ENCODE results near the gene SLC25A5.
"Not testable (repeated sequence)": the region's sequence is repeated elsewhere in the genome, so short reads cannot be mapped to it uniquely, and the experiment has no call there.

SLC25A5 gene

DNA sequence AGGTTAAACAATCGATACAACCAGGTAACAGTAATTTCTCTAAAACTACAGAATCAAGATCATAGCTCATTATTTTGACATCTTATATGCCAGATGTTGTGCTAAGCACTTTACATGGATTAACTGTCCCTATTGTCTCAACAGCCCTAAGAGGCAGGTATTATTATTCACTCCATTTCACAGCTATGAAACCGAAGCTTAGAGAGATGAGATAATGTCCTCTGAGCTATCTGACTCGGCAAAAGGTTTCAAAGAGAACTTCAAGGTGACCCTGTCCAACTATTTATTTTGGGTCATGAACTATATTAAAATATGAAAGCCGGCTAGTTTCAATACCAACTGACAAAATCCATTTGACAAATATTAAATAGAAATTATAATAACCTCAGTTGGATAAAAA, 10.3 kb downstream of the SLC25A5 start:
- DNase-seq = no peak

DNA sequence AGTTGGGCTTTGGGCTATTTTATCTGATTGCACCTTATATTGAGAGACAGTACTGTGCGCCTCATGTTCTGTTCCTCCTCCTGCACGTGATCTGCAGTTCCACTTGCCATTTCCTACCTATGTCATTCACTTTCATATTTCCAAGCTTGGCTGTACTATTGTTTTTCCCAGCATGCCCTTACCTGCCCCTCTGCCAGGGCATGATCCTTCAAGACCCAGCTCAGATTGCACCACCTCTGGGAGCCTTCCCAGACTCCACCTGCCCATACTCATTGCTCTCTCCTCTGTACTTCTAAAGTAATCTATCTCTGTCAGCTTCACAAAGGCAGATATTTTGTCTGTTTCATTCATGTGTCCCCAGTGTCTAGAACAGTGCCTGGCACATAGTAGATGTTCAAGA, 11.6 kb downstream of the SLC25A5 start:
- no peak for DNase-seq

DNA sequence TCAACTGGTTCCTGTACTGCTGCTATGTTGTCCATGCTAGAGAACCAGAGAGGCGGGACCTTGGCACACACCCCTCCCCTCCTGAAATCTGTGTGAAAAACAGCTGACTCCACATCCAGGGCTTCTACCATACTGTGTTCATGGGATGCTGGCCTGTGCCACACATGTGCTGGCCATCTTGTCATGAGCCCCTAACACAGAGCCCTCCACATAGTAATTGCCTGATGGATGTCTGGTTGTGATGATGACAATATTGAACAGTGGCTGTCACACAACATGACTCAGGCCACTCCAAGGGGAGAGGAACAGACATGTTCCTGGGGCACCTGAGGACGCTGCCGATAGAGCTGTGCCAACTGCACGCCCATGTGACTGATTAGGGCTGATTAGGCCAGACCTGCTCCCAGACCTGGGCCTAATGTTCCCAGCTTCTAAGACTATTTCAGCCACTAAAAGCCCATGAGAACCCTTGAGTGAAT, 13.1 kb downstream of the SLC25A5 start:
- no peak for DNase-seq

DNA sequence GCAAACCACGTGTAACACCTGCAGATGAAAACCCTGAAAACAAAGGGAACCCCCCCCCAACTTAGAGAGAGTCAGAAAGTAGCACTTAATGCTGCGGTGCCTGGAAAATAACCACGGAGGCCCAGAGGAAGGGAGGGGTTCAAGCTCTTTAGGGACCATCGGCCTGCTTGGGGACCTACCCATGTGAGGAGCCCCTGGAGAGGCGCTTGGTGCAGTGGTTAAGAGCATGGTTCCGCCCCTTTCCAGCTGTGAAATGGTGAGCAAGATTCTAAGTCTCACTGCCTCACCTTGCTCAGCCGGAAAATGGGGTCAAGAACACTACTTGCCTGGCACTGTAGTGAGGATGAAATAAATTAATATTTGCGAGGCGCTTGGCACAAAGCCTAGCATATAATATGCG, 13.8 kb downstream of the SLC25A5 start:
- no peak for DNase-seq

DNA sequence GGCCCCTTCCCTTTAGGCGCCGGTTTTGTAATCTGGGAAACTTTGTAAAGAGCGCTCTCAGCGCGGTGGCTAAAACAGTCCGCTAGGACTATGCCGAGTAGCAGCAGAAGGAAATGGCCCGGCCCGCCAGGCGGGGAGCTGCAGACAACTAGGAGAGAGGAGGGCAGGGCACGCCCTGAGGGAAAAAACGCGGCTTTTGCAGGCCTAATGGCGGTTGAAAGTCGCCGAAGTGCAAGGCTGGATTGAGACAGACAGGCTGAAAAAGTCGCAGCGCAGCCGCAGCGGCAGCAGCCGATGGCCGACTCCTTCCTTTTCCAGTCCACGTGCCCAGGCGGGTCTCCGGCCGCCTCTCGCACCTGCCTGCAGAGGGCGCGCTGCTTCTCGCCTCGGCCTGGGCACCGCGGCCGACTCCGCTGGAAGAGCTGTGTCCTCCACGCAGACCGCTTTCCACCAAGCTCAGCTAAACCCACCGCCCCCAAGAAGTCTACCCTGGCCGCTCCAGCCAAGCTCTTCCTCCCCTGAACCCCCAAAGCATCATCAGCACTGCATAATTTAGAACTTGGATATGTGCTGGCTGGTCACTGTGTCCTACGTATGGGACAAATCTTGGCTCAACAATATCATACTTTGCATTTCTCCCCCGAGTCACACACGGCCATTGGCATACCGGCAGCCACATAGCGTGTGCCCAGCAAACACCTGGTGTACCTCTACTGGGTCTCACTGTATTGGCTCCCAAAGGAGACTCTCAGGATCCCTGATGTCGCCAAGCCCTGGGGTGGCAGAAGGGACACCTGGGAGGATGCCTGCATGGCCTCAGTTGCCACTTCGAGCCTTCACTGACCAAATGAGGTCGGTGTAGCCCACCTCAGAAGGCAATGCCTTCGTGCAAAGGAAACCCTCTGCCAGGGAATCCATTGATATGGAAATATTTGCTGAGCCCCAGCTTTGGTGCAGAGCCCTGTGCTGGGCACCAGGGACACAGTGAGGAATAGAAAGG, 14.5 kb downstream of the SLC25A5 start:
- peak; percentile 71 for DNase-seq

DNA sequence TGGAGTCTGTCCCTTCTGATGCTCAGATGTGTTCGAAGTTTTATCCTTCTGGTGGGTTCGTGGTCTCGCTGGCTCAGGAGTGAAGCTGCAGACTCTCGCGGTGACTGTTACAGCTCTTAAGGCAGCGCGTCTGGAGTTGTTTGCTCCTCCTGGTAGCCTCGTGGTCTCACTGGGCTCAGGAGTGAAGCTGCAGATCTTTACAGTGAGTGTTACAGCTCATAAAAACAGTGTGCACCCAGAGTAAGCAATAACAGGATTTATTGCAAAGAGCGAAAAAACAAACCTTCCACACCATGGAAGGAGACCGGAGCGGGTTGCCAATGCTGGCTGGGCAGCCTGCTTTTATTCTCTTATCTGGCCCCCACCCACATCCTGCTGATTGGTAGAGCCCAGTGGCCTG, 18.5 kb downstream of the SLC25A5 start:
- no peak for DNase-seq

DNA sequence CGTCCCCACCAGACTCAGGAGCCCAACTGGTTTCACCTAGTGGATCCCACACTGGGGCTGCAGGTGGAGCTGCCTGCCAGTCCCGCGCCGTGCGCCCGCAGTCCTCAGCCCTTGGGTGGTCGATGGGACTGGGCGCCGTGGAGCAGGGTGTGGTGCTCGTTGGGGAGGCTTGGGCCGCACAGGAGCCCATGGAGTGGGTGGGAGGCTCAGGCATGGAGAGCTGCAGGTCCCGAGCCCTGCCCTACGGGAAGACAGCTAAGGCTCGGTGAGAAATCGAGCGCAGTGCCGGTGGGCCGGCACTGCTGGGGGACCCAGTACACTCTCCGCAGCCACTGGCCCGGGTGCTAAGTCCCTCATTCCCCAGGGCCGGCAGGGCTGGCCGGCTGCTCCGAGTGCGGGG, 19.5 kb downstream of the SLC25A5 start:
- DNase-seq = not testable (repeated sequence)

DNA sequence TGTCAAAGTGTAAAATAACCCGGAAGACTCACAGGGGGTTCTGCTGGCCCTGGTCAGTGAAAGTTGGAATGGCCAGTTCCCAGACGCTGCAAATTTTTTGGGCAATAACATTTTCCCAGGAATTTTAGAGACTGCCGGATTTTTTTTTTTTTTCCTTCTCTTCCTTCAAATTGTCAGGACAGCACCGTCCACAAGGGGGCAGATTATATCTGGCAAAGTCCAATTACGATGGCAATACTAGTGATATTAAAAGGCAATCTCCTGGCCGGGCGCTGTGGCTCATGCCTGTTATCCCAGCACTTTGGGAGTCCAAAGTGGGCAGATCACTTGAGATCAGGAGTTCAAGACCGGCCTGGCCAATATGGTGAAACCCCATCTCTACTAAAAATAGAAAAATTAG, 20.5 kb downstream of the SLC25A5 start:
- no peak for DNase-seq

DNA sequence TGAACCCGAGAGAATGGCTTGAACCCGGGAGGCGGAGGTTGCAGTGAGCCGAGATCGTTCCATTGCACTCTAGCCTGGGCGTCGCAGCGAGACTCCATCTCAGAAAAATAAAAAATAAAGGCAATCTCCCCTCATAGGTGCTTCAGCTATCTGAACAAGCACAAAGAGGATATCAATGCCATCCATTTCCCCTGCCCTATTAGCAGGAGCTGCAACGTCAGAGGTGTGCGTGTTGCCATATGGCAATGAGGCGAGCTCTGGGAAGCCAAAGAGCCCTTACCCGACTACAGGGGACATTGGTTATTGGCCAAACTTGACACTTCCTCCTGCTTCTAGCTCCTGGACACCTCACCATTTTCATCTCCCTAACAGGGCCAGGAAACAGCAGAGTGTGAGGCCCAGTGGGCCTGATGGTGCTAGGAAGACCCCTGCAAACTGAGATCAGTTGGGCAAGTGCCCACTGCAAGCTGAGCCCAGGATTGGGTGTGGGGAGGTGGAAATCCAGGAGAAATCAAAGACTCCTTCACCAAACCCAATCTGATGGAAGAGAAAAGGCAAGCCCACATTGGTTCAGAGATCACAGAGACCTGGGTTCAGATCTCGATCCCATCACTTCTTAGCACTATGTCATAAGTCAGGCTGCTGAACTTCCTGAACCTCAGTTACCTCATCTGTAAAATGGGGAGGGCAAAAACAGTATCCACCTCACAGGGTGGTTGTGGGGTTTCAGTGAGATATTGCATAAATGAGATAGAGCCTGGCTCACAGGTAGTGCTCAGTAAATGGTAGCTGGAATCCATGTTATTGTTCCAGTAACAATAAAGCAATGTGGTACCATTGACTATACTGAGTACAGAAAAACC, 21.2 kb downstream of the SLC25A5 start:
- DNase-seq = no peak

DNA sequence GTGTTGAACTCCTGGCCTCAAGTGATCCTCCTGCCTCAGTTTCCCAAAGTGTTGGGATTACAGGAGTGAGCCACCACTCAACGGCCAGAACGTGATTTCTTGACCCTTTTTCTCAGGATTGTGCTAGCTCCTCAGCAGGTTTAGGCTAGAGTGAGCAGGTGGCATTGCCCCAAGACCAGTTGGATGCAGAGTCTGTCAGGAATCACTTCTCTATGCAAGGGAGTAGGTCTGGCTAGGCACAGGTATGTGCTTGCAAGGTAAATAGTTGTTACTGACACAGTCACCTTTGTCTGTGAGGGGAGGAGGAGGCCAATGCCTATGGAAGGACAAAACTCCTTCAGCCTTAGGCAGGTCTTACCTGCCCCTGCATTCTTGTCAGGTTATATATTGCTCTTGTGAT, 24.2 kb downstream of the SLC25A5 start:
- DNase-seq = no peak

DNA sequence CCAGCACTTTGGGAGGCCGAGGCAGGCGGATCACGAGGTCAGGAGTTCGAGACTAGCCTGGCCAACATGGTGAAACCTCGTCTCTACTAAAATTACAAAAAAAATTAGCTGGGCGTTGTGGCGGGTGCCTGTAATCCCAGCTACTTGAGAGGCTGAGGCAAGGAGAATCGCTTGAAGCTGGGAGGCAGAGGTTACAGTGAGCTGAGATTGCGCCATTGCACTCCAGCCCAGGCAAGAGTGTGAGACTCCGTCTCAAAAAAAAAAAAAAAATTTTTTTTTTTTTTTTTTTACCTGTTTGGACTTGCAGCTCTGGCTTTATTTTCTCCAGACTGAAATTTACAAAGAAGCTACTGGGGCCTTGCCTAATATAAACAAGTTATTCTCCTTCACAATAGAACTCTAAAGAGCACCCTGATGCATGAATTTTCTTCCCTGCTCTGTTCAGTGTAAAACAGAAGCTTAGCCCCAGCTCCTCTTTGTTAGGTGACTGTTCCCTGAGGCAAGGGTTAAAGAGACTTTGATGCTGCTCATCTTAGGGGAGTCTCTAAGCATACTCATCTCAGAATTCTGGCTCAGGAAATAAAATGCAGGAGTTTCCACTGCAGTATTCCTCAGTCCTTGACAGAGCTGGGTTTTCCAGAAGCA, 25.7 kb downstream of the SLC25A5 start:
- not testable (repeated sequence) for DNase-seq

DNA sequence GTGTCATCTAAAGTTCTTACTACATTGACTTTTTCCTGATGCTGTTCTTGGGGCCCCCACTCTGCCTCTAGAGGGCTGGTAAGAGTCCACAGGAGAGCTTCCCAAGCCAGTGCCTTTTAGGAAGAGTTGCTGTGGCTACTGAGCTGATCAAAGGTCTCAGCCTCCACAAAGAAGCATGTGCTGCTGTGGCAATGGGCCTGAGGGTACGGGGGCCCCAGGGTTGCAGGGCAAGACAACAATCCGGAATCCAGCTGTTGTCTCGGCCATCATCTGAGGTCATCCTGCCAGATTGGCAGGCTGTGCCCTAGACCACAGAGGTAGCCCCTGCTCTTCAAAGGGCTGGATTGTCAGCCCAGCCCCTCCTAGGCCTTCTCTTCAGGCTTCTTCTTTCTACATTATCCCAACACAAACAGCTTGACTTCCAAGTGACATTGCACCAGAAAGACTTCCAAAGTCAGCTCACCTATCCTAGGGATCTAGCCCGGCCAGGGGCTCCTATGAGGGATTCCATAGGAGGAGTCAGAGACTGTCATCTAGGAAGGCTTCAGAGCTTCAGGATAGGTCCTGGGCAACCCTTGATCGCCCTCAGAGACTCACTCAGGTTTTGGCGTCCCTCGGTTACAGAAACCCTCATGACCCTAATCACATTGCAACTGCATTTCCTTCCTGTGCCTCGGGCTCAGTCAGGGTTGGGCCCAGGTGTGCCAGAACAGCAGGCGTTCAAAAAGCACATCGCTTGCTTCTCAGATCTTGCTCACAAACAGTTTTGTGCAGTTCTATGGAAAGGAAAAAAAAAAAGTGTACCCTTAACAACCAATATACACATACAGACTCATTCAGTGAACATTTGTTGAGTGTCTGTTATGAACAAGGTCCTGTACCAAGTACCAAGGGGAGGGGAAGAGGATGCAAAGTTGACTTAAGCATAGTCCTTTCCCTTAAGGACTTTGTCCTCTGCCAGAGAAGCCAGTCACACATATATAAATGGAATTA, 27.8 kb downstream of the SLC25A5 start:
- no peak for DNase-seq

DNA sequence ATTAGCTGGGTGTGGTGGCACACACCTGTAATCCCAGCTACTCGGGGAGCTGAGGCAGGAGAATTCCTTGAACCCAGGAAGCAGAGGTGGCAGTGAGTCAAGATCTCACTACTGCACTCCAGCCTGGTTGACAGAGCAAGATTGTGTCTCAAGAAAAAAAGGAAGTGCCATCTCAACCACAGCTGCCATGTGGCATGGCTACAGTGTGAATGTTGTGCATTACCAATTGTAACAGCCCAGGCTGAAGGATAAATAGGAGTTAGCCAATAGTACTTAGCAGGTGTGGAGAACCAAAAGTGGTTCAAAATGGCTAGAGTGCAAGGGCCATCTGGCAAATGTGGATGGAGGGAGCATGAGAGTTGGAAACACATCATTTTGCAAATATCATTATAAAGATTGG, 28.9 kb downstream of the SLC25A5 start:
- DNase-seq = no peak

DNA sequence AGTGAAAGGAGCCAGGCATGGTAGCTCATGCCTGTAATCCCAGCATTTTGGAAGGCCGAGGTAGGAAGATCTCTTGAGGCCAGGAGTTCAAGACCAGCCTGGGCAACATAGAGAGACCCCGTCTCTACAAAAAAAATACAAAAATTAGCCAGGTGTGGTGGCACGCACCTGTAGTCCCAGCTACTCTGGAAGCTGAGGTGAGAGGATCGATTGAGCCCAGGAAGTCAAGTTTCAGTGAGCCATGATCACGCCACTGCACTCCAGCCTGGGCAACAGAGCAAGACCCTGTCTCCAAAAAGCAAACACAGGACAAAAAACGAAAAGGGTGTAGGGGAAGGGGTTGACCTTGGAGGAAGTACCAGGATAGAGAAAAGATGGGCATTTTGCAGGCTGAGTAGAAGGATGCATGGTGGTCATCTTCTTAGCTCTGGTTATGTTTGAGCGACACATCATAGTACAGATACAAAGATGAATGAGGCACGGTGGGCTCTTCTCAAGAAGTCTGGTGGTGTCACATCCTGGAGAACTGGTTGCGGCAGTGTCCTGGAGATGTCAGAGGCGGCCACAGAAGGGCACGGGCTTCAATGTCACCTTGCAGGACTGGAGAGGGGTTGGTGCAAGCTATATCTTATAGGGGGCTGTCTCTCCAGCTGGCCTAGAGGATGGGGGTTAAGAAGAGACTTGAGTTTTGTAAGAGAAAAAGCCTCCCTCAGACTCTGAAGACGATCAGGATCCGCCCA, 32.0 kb downstream of the SLC25A5 start:
- no peak for DNase-seq

DNA sequence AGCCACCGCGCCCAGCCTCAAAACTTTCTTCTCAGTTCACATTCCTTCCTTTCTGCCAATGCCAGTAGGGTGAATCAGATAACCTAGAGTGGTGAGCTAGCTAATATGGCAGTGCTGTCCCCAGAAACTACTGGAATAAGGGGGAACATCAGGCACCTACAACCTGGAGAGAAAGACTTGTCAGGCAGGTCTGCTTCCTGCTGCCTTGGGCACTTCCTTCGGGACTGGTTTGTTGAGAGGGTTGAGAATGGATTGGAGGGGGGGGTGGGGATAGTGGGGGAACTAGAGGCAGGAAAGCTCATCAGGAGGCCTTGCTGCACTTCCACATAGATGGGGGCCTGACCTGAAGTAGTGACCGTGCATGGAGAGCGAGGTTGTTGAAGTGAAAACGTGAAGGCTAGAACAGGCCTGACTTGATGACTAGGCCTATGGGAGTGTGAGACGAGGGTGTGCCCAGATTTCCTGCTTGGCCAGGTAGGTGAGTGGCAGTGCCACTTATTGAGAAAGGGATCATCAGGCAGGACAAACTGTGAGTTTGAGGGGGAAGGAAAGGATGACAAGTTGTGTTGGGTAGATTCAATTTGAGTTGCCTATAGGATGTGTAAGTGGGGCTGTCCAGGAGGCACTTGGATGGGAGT, 33.4 kb downstream of the SLC25A5 start:
- DNase-seq = no peak

DNA sequence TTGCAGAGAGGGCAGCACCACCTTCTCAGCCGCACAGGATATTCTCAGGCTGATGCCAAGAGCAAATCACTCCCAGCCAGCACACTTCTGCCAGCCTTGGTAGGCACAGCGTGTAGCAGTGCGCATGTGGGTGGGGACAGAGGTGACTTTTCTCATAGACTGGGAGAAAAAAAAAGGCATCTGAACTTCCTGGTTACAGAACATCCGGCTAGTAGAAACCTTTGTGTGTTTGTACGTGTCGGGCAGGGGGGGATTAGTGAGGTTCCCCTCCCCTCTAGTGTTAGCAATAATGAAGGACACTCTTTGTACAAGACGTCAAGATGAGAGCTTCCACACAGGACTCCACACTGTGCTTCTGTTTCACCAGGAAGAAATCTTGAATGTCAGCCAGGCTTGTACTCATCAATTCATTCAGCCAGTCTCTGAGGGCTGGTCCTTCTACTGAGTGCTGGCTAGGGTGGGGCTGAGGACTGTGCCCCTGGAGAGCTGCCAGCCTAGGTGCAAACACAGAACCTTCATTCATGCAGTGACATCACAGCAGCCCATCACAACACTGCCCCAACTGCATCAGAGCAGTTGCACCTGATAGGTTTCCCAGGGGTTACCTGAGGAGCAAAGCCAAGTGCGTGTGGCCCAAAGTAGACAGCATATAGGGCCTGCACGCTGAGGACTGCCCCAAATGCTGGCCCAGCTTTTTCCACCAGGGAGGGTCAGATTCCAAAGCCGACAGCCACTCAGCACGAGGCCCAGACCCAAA, 34.7 kb downstream of the SLC25A5 start:
- DNase-seq = peak; percentile 6

DNA sequence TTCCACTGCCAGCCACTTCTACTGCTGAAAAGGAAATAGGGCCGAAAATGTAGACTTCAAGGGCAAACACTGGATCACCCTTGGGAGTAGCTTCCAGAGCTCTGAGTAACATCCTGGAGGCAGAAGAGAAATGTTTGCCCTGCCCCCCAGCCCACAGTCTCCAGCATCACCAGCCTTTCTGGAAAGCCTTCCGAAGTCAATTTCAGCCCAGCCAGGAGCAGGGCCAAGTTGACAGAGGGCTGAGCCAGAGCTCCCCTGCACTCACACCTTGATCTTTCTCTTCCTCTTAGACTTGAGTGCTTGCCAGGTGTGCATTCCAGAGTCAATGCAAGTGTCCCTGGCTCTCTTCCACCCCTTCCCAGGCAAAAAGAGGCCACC, 35.2 kb downstream of the SLC25A5 start:
- no peak for DNase-seq

DNA sequence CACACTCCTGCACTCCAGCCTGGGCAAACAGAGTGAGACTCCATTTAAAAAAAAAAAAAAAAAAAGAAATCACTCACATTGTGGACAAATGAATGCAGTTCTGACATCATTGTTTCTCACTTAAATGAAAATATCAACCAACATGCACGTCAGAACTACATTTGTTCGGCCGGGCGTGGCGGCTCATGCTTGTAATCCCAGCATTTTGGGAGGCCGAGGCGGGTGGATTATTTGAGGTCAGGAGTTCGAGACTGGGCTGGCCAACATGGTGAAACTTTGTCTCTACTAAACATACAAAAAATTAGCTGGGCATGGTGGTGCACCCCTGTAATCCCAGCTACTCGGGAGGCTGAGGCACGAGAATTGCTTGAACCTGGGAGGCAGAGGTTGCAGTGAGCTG, 36.9 kb downstream of the SLC25A5 start:
- not testable (repeated sequence) for DNase-seq

DNA sequence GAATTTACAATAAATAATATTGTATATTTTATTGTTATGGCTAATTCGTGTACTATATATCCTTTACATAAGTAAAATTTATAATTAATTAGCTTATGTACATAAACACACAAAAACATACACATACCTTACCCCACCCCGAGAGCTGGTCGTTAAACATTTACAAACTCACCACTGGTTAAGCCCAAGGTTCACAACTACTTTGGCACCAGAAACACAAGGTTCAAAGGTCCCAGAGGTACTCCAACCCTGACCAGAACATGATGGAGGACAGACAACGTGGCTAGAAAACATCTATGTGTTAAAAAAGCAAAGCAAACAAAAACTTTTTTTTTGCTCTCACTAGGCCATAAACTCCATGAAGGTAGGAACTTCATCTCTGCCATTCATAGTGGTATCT, 37.7 kb downstream of the SLC25A5 start:
- DNase-seq = no peak

DNA sequence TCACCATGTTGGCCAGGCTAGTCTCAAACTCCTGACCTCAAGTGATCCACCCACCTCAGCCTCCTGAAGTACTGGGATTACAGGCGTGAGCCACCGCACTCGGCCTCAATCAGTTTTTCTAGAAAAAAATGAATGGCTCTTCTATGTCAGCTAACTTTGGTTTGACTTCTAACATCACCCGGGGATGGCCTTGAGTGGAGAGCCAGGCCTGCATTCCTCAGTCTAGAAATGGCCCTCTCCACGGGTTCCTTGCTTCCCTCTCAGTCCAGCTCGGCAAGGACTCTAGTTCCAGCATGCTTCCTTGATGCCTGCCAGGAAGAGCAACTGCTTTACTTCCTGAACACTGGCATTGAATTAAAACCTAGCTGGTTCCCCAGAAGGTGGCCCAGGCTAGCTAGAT, 39.0 kb downstream of the SLC25A5 start:
- no peak for DNase-seq
